HCT116 (cell line): ENCODE results near the gene PNPLA8. TPM values are rescaled to one million over a fixed set of nuclear protein-coding genes. Genes with fewer than 3 reads are reported as not detected.

ENCODE experiments used
- ATAC-seq: fragments of 200-7000 bp; cut with Tn5 transposase; 2 replicates; pipeline ENCODE4 v1.9.1; 2020; ENCODE audit warnings: mild to moderate bottlenecking, moderate library complexity
- BruUV-seq: library from RNA; stranded (reverse); fragments of 400-500 nt; replicated peaks from 2 replicates; lab custom pipeline; 2021; lab: Mats Ljungman, UMichigan
- CTCF ChIA-PET: fragments of 300-600 bp; sonication (Branson Sonifier 250); formaldehyde crosslinking; loops from one replicate; lab custom pipeline; 2021; ENCODE audit warnings: antibody characterized with exemption; lab: Charles Lee
- POLR2A ChIA-PET: fragments of 300-600, 350-600 bp; sonication (Branson Sonifier 250); formaldehyde crosslinking; loops from one replicate; lab custom pipeline; 2021; ENCODE audit warnings: antibody characterized with exemption; lab: Charles Lee
- RAD21 ChIA-PET, 2 experiments: fragments of 300-600 bp; sonication (Branson Sonifier 250); formaldehyde crosslinking; loops; one replicate each; lab custom pipeline; 2023; ENCODE audit warnings: low total read pairs in 2 of 2; ENCODE audit not compliant: uncharacterized antibody in 2 of 2, unreplicated experiment in 2 of 2, low non-redundant PET in 1 of 2; lab: Charles Lee
- DNase-seq: peaks from one replicate; pipeline ENCODE4 v3.0.0-alpha.2; 2010; ENCODE audit warnings: low read depth, low spot score
- H2AFZ ChIP-seq: fragments of 200-600 bp; shearing (Covaris generic), sonication (generic); 2 replicates; pipeline ENCODE4 v1.6.1; 2017; ENCODE audit warnings: low read depth, mixed run types, mixed read lengths, antibody characterized with exemption, low read length; ENCODE audit not compliant: poor library complexity, severe bottlenecking
- H3K27ac ChIP-seq: 2 replicates; pipeline ENCODE4 v1.5.1; 2012; ENCODE audit warnings: low read depth, low read length
- H3K27me3 ChIP-seq: fragments of 200-600 bp; sonication (generic); 2 replicates; pipeline ENCODE4 v1.6.1; 2016; ENCODE audit warnings: mixed run types, low read length, mixed read lengths; ENCODE audit not compliant: insufficient read depth
- H3K36me3 ChIP-seq, 2 experiments: fragments of 200-500 bp in 1 of 2; fragments of 200-600 bp in 1 of 2; sonication (Bioruptor generic) in 1 of 2; sonication (generic) in 1 of 2; 2 replicates each; pipeline versions ENCODE4 v1.5.1 to v1.6.1; 2014 to 2016; ENCODE audit warnings: low read length in 2 of 2, inconsistent platforms in 1 of 2, mixed read lengths in 1 of 2, mixed run types in 1 of 2; ENCODE audit not compliant: insufficient read depth in 2 of 2, control insufficient read depth in 1 of 2
- H3K4me1 ChIP-seq, 2 experiments: fragments of 200-600 bp in 1 of 2; sonication (generic) in 1 of 2; 2 replicates each; pipeline versions ENCODE4 v1.5.1 to v1.6.1; 2012 to 2017; ENCODE audit warnings: low read length in 2 of 2, inconsistent platforms in 1 of 2, mild to moderate bottlenecking in 1 of 2, mixed read lengths in 1 of 2, mixed run types in 1 of 2, moderate library complexity in 1 of 2; ENCODE audit not compliant: insufficient read depth in 2 of 2, control insufficient read depth in 1 of 2
- H3K4me2 ChIP-seq: fragments of 200-600 bp; sonication (generic); 2 replicates; pipeline ENCODE4 v1.6.1; 2017; ENCODE audit warnings: mixed run types, low read length, mixed read lengths
- H3K4me3 ChIP-seq, 2 experiments: fragments of 200-600 bp in 1 of 2; sonication (generic) in 1 of 2; replicated peaks in 1 of 2; 2 replicates each; pipeline ENCODE4 v1.5.1; 2011 to 2016; ENCODE audit warnings: low read length in 2 of 2, control low read depth in 1 of 2, low read depth in 1 of 2, mild to moderate bottlenecking in 1 of 2, mixed read lengths in 1 of 2, mixed run types in 1 of 2
- H3K79me2 ChIP-seq: fragments of 200-600 bp; sonication (generic); 2 replicates; pipeline ENCODE4 v1.6.1; 2017; ENCODE audit warnings: mild to moderate bottlenecking, mixed run types, low read length, moderate library complexity, mixed read lengths; ENCODE audit not compliant: insufficient read depth
- H3K9ac ChIP-seq: fragments of 200-600 bp; sonication (generic); 2 replicates; pipeline ENCODE4 v1.6.1; 2016; ENCODE audit warnings: low read length, mixed read lengths
- H3K9me2 ChIP-seq: fragments of 200-600 bp; sonication (generic), shearing (Covaris generic); 2 replicates; pipeline ENCODE4 v1.6.1; 2017; ENCODE audit warnings: mixed run types, mild to moderate bottlenecking, moderate library complexity; ENCODE audit not compliant: insufficient read depth
- H3K9me3 ChIP-seq, 2 experiments: fragments of 200-500 bp in 1 of 2; fragments of 200-600 bp in 1 of 2; sonication (Bioruptor generic) in 1 of 2; sonication (generic) in 1 of 2; 2 replicates each; pipeline ENCODE4 v1.6.1; 2014 to 2017; ENCODE audit warnings: low read length in 2 of 2, mixed read lengths in 2 of 2, inconsistent platforms in 1 of 2, low read depth in 1 of 2, mild to moderate bottlenecking in 1 of 2, mixed run types in 1 of 2, moderate library complexity in 1 of 2; ENCODE audit not compliant: control insufficient read depth in 1 of 2, insufficient read depth in 1 of 2
- H4K20me1 ChIP-seq: fragments of 200-600 bp; sonication (generic), shearing (Covaris generic); 2 replicates; pipeline ENCODE4 v1.6.1; 2017; ENCODE audit warnings: mixed run types, mild to moderate bottlenecking, moderate library complexity; ENCODE audit not compliant: insufficient read depth
- CEBPB ChIP-seq: IDR thresholded peaks from 2 replicates; pipeline ENCODE4 v1.6.1; 2012; ENCODE audit warnings: low read depth
- EGR1 ChIP-seq: IDR thresholded peaks from 2 replicates; pipeline ENCODE4 v1.6.1; 2012; ENCODE audit warnings: low read depth
- EZH2 ChIP-seq: fragments of 200-600 bp; sonication (generic); IDR thresholded peaks from 2 replicates; pipeline ENCODE4 v1.6.1; 2017; ENCODE audit warnings: antibody characterized with exemption, mixed run types
- EZH2phosphoT487 ChIP-seq: fragments of 200-600 bp; IDR thresholded peaks from 2 replicates; pipeline ENCODE4 v1.6.1; 2018; ENCODE audit warnings: antibody characterized with exemption, borderline replicate concordance
- FOSL1 ChIP-seq: IDR thresholded peaks from 2 replicates; pipeline ENCODE4 v1.6.1; 2012; ENCODE audit warnings: low read depth
- MAX ChIP-seq: IDR thresholded peaks from 2 replicates; pipeline ENCODE4 v1.6.1; 2012
- POLR2A ChIP-seq: IDR thresholded peaks from 2 replicates; pipeline ENCODE4 v1.7.0; 2011; ENCODE audit warnings: borderline replicate concordance; ENCODE audit not compliant: insufficient read depth, insufficient read length; ENCODE audit errors: extremely low read depth
- RAD21 ChIP-seq: IDR thresholded peaks from 2 replicates; pipeline ENCODE4 v1.6.1; 2012; ENCODE audit warnings: low read depth, mild to moderate bottlenecking
- REST ChIP-seq: IDR thresholded peaks from 2 replicates; pipeline ENCODE4 v1.6.1; 2012; ENCODE audit warnings: low read depth
- SIN3A ChIP-seq: IDR thresholded peaks from 2 replicates; pipeline ENCODE4 v1.6.1; 2012; ENCODE audit warnings: low read depth
- SP1 ChIP-seq: IDR thresholded peaks from 2 replicates; pipeline ENCODE4 v1.6.1; 2012; ENCODE audit warnings: low read depth
- SRF ChIP-seq: IDR thresholded peaks from 2 replicates; pipeline ENCODE4 v1.6.1; 2012; ENCODE audit warnings: low read depth
- YY1 ChIP-seq: IDR thresholded peaks from 2 replicates; pipeline ENCODE4 v1.6.1; 2011; ENCODE audit warnings: low read length, low read depth, moderate library complexity, mild to moderate bottlenecking; ENCODE audit not compliant: insufficient replicate concordance; ENCODE audit errors: extremely low read depth
- ZFX ChIP-seq: fragments of 450-650 bp; IDR thresholded peaks from 2 replicates; pipeline ENCODE4 v1.6.1; 2017
- intact Hi-C: fragments of 100-400 bp; cut with micrococcal nuclease; formaldehyde crosslinking; loops from 2 replicates; pipeline ENCODE4 v1.10.0; 2022
- total RNA-seq: library from RNA; stranded (reverse); gene quantifications from one replicate; pipeline ENCODE4 v1.2.1, GENCODE V29; 2021; ENCODE audit not compliant: unreplicated experiment

The PNPLA8 gene
- total RNA-seq, 1 experiment from 2014 or later = 12.9 TPM

GRCh38 chr7:108522780-108523179 is 3.2 kb downstream of the PNPLA8 start:
- no peaks in the 10 kb centered on the region for H4K20me1 ChIP-seq

More at GRCh38 chr7:108522780-108523179, 3.2 kb downstream of the PNPLA8 start:
- intact Hi-C loops = no loop called here
- H3K9ac ChIP-seq = no peak overlapping the region
- no peaks in the 10 kb centered on the region for H3K9me3 ChIP-seq
- no peak overlapping the region for H3K4me3 ChIP-seq
- H3K9me2 ChIP-seq = no peaks in the 10 kb centered on the region
- H3K4me2 ChIP-seq = no peak overlapping the region
- no peak for ATAC-seq
- ChIA-PET CTCF (no interaction called here), RAD21 (no interaction called here), POLR2A (no interaction called here)
- no peak overlapping the region for H2AFZ ChIP-seq
- H3K27ac ChIP-seq = no peak overlapping the region
- no peaks in the 10 kb centered on the region for H3K27me3 ChIP-seq
- DNase-seq = no peak
- H3K36me3 ChIP-seq = no peaks in the 10 kb centered on the region
- H3K4me1 ChIP-seq = peaks cover 6 to 18% of the 10 kb centered on the region in 2 experiments; a peak in 3 of 4 replicates
- peaks cover 8% of the 10 kb centered on the region for H3K79me2 ChIP-seq
- no TSS peak for BruUV-seq
- no peak for TF ChIP-seq FOSL1
- TF ChIP-seq ZFX = no peak
- TF ChIP-seq CEBPB = no peak
- no peak for TF ChIP-seq SP1
- TF ChIP-seq MAX = no peak
- no peak for TF ChIP-seq EGR1
- TF ChIP-seq SRF = no peak
- TF ChIP-seq POLR2A = no peak
- TF ChIP-seq SIN3A = no peak
- no peak for TF ChIP-seq REST
- no peak for TF ChIP-seq EZH2phosphoT487
- TF ChIP-seq YY1 = no peak
- no peak for TF ChIP-seq RAD21
- TF ChIP-seq EZH2 = no peak
